Tongue (tissue), 2 donors: ENCODE measurements around the gene CHST9. TPM values are rescaled to one million over a fixed set of nuclear protein-coding genes. Genes with fewer than 3 reads are reported as not detected.
"Not testable (repeated sequence)": the region's sequence is repeated elsewhere in the genome, so short reads cannot be mapped to it uniquely, and the experiment has no call there.

Experiments
- DNase-seq: peaks from one replicate; pipeline ENCODE4 v3.0.0-alpha.2; 2015
- total RNA-seq: library from RNA; depleted of rRNA; stranded (reverse); fragments of >200 nt; gene quantifications from one replicate; pipeline ENCODE4 v1.2.3, GENCODE V29; 2014

The CHST9 gene
- total RNA-seq, 1 donor from 2014 or later = 6.2 TPM

GRCh38 chr18:27093290-27093689 is 91.8 kb downstream of the CHST9 start:
- not testable (repeated sequence) for DNase-seq

- no peak for DNase-seq
Observed at GRCh38 chr18:27081701-27082100, 103.4 kb downstream of the CHST9 start.

GRCh38 chr18:27075828-27076227 is 109.3 kb downstream of the CHST9 start:
- DNase-seq = no peak

- DNase-seq = no peak
Observed at GRCh38 chr18:27073404-27073830, 111.7 kb downstream of the CHST9 start.

GRCh38 chr18:27064673-27065072 is 120.4 kb downstream of the CHST9 start:
- no peak for DNase-seq

GRCh38 chr18:27062802-27063201 is 122.3 kb downstream of the CHST9 start:
- no peak for DNase-seq

GRCh38 chr18:27061488-27062095 is 123.5 kb downstream of the CHST9 start:
- DNase-seq = no peak

- peak; percentile 82 for DNase-seq
Observed at GRCh38 chr18:27057519-27058234, 127.4 kb downstream of the CHST9 start.

- DNase-seq = no peak
Observed at GRCh38 chr18:27054926-27055325, 130.2 kb downstream of the CHST9 start.

GRCh38 chr18:27049969-27050368 is 135.1 kb downstream of the CHST9 start:
- DNase-seq = no peak

- no peak for DNase-seq
Observed at GRCh38 chr18:27045342-27045741, 139.8 kb downstream of the CHST9 start.

- DNase-seq = no peak
Observed at GRCh38 chr18:27042177-27042576, 142.9 kb downstream of the CHST9 start.

- no peak for DNase-seq
Observed at GRCh38 chr18:27040796-27041195, 144.3 kb downstream of the CHST9 start.

GRCh38 chr18:27033722-27034121 is 151.4 kb downstream of the CHST9 start:
- DNase-seq = no peak

GRCh38 chr18:27030421-27030820 is 154.7 kb downstream of the CHST9 start:
- DNase-seq = peak; percentile 5

- DNase-seq = no peak
Observed at GRCh38 chr18:27022477-27022876, 162.6 kb downstream of the CHST9 start.

GRCh38 chr18:27017901-27018500 is 167.1 kb downstream of the CHST9 start:
- DNase-seq = peak; percentile 38

GRCh38 chr18:27014841-27015240 is 170.3 kb downstream of the CHST9 start:
- no peak for DNase-seq

GRCh38 chr18:27010784-27011183 is 174.3 kb downstream of the CHST9 start:
- no peak for DNase-seq

GRCh38 chr18:27009293-27009692 is 175.8 kb downstream of the CHST9 start:
- no peak for DNase-seq

GRCh38 chr18:27008575-27008974 is 176.5 kb downstream of the CHST9 start:
- DNase-seq = no peak

- no peak for DNase-seq
Observed at GRCh38 chr18:27007880-27008279, 177.2 kb downstream of the CHST9 start.

GRCh38 chr18:27005589-27005988 is 179.5 kb downstream of the CHST9 start:
- peak; percentile 10 for DNase-seq
